Caco-2 (cell line): ENCODE results near the gene GPC5. TPM values are rescaled to one million over a fixed set of nuclear protein-coding genes. Genes with fewer than 3 reads are reported as not detected.
A peak's percentile ranks its signal among the peaks of the same experiment; 100 is the strongest.

Experiments
- BruUV-seq: library from RNA; stranded (reverse); fragments of 400-500 nt; replicated peaks from 2 replicates; lab custom pipeline; 2021; lab: Mats Ljungman, UMichigan
- CTCF ChIA-PET: fragments of 300-600 bp; sonication (Branson Sonifier 250); formaldehyde crosslinking; loops from one replicate; lab custom pipeline; 2022; ENCODE audit warnings: antibody characterized with exemption; lab: Charles Lee
- POLR2A ChIA-PET: fragments of 300-600 bp; sonication (Branson Sonifier 250); formaldehyde crosslinking; loops from one replicate; lab custom pipeline; 2022; ENCODE audit warnings: antibody characterized with exemption; lab: Charles Lee
- DNase-seq, 2 experiments: peaks; one replicate each; pipeline versions ENCODE4 v3.0.0 to v3.0.0-alpha.2; 2020 to 2022
- H3K27me3 ChIP-seq: replicated peaks from 2 replicates; pipeline ENCODE4 v1.6.0; 2011; ENCODE audit warnings: low read length; ENCODE audit not compliant: control insufficient read depth, insufficient read depth
- H3K36me3 ChIP-seq: 2 replicates; pipeline ENCODE4 v1.5.1; 2011; ENCODE audit warnings: low read length; ENCODE audit not compliant: control insufficient read depth, insufficient read depth
- H3K4me1 ChIP-seq: fragments of 250-450 bp; sonication (Bioruptor Pico); 2 replicates; pipeline ENCODE4 v1.5.1; 2020; ENCODE audit warnings: mild to moderate bottlenecking
- H3K4me3 ChIP-seq: 2 replicates; pipeline ENCODE4 v1.5.1; 2011; ENCODE audit warnings: low read depth, mild to moderate bottlenecking, control low read depth, low read length
- H3K9me3 ChIP-seq: fragments of 250-450 bp; sonication (Bioruptor Pico); 2 replicates; pipeline ENCODE4 v1.5.1; 2020; ENCODE audit warnings: mild to moderate bottlenecking, moderate library complexity
- H3K27ac Mint-ChIP-seq: one replicate; pipeline ENCODE4 v1.8.0; 2022; ENCODE audit warnings: mixed read lengths; ENCODE audit not compliant: unreplicated experiment
- H3K27me3 Mint-ChIP-seq: one replicate; pipeline ENCODE4 v1.8.0; 2022; ENCODE audit warnings: mixed read lengths; ENCODE audit not compliant: insufficient read depth, unreplicated experiment
- H3K36me3 Mint-ChIP-seq: one replicate; pipeline ENCODE4 v1.8.0; 2022; ENCODE audit warnings: mild to moderate bottlenecking, mixed read lengths; ENCODE audit not compliant: insufficient read depth, unreplicated experiment
- H3K4me1 Mint-ChIP-seq: one replicate; pipeline ENCODE4 v1.8.0; 2022; ENCODE audit warnings: low read depth, mixed read lengths; ENCODE audit not compliant: unreplicated experiment
- H3K4me3 Mint-ChIP-seq: one replicate; pipeline ENCODE4 v1.8.0; 2022; ENCODE audit warnings: mild to moderate bottlenecking, moderate library complexity, mixed read lengths; ENCODE audit not compliant: unreplicated experiment
- H3K9me3 Mint-ChIP-seq: one replicate; pipeline ENCODE4 v1.8.0; 2022; ENCODE audit warnings: mixed read lengths; ENCODE audit not compliant: unreplicated experiment
- CTCF ChIP-seq, 2 experiments: fragments of 200-600 bp in 1 of 2; IDR thresholded peaks; 1 replicate in 1 of 2; 2 replicates in 1 of 2; pipeline versions ENCODE4 v1.5.1 to v1.8.0; 2011 to 2022; ENCODE audit warnings: antibody characterized with exemption in 1 of 2, control low read depth in 1 of 2, inconsistent platforms in 1 of 2, low read depth in 1 of 2, low read length in 1 of 2, mild to moderate bottlenecking in 1 of 2, moderate library complexity in 1 of 2; ENCODE audit not compliant: insufficient read depth in 1 of 2, severe bottlenecking in 1 of 2, unreplicated experiment in 1 of 2
- intact Hi-C: fragments of 100-400 bp; cut with micrococcal nuclease; formaldehyde crosslinking; loops from one replicate; pipeline ENCODE4 v1.10.0; 2022; ENCODE audit not compliant: unreplicated experiment
- total RNA-seq: library from RNA; stranded (reverse); gene quantifications from 2 replicates; pipeline ENCODE4 v1.2.3, GENCODE V29; 2022

GPC5 gene
- total RNA-seq, 1 experiment from 2014 or later = 4.1 TPM

GRCh38 chr13:91529739-91530482 lies 131.5 kb downstream of the GPC5 start:
- Histone ChIP-seq H3K36me3 (no peaks in the 10 kb centered on the region), H3K9me3 (no peaks in the 10 kb centered on the region; the same call in 1 of the 2 replicates), H3K4me3 (no peak overlapping the region), H3K4me1 (no peaks in the 10 kb centered on the region), H3K27me3 (no peaks in the 10 kb centered on the region)
- no peak for TF ChIP-seq CTCF (IDR thresholded peaks at IDR 0.05; ENCODE audit: insufficient read depth in 1 of 2, low read depth in 1 of 2, low read length in 1 of 2, severe bottlenecking in 1 of 2, unreplicated experiment in 1 of 2)
- BruUV-seq = no TSS peak
- no peak overlapping the region for H3K27ac Mint-ChIP-seq
- CTCF ChIA-PET = no interaction called here
- H3K36me3 Mint-ChIP-seq = no peaks in the 10 kb centered on the region
- peaks cover 10% of the 10 kb centered on the region for H3K9me3 Mint-ChIP-seq
- no peaks in the 10 kb centered on the region for H3K4me1 Mint-ChIP-seq
- intact Hi-C loops = no loop called here
- POLR2A ChIA-PET = interaction anchor here (0.6 kb wide), 1 partner anchor 252 kb away, joined by 3 read pairs; no protein-coding TSS in a partner anchor
- no peak for DNase-seq
- peaks cover 3% of the 10 kb centered on the region for H3K27me3 Mint-ChIP-seq
- no peak overlapping the region for H3K4me3 Mint-ChIP-seq

GRCh38 chr13:91531646-91532045 lies 133.2 kb downstream of the GPC5 start:
- POLR2A ChIA-PET = interaction anchor here (0.5 kb wide), 1 partner anchor 20 kb away, joined by 3 read pairs; no protein-coding TSS in a partner anchor
- no TSS peak for BruUV-seq

GRCh38 chr13:91533354-91533753 lies 134.9 kb downstream of the GPC5 start:
- intact Hi-C loops = no loop called here
- Histone ChIP-seq H3K4me3 (no peak overlapping the region), H3K4me1 (0 out of 2 replicates have a peak, but pooled peaks cover 4% of the 10 kb centered on the region), H3K36me3 (no peaks in the 10 kb centered on the region), H3K9me3 (no peaks in the 10 kb centered on the region), H3K27me3 (no peaks in the 10 kb centered on the region)
- no peak for DNase-seq
- H3K9me3 Mint-ChIP-seq = peaks cover 5% of the 10 kb centered on the region
- peak overlapping the region; percentile 29 for H3K27ac Mint-ChIP-seq
- BruUV-seq = no TSS peak
- H3K4me3 Mint-ChIP-seq = no peak overlapping the region
- no peaks in the 10 kb centered on the region for H3K4me1 Mint-ChIP-seq
- no peaks in the 10 kb centered on the region for H3K36me3 Mint-ChIP-seq
- ChIA-PET POLR2A (interaction anchor here (0.8 kb wide), 1 partner anchor 150 kb away, joined by 3 read pairs; no protein-coding TSS in a partner anchor), CTCF (no interaction called here)
- H3K27me3 Mint-ChIP-seq = peaks cover 3% of the 10 kb centered on the region
- TF ChIP-seq CTCF (IDR thresholded peaks at IDR 0.05; ENCODE audit: insufficient read depth in 1 of 2, low read depth in 1 of 2, low read length in 1 of 2, severe bottlenecking in 1 of 2, unreplicated experiment in 1 of 2) = no peak

More at GRCh38 chr13:91531646-91532045, 133.2 kb downstream of the GPC5 start:
- CTCF ChIA-PET = no interaction called here
- Histone ChIP-seq H3K4me3 (no peak overlapping the region), H3K36me3 (no peaks in the 10 kb centered on the region), H3K27me3 (no peaks in the 10 kb centered on the region), H3K4me1 (no peaks in the 10 kb centered on the region), H3K9me3 (no peaks in the 10 kb centered on the region; the same call in 1 of the 2 replicates)
- Mint-ChIP-seq H3K36me3 (no peaks in the 10 kb centered on the region), H3K4me1 (no peaks in the 10 kb centered on the region), H3K27ac (no peak overlapping the region), H3K9me3 (peaks cover 10% of the 10 kb centered on the region), H3K4me3 (no peak overlapping the region), H3K27me3 (peaks cover 3% of the 10 kb centered on the region)
- intact Hi-C loops = no loop called here
- no peak for TF ChIP-seq CTCF (IDR thresholded peaks at IDR 0.05; ENCODE audit: insufficient read depth in 1 of 2, low read depth in 1 of 2, low read length in 1 of 2, severe bottlenecking in 1 of 2, unreplicated experiment in 1 of 2)
- no peak for DNase-seq
